Activated CD4-positive, CD25-positive, alpha-beta regulatory T cell treated with anti-CD3 and anti-CD28 coated beads, Interleukin-2, amount 50 U/mL, for 24 hours (primary cell): ENCODE data around the gene KCNMB2.
A peak's percentile ranks its signal among the peaks of the same experiment; 100 is the strongest.
"Not testable (repeated sequence)": the region's sequence is repeated elsewhere in the genome, so short reads cannot be mapped to it uniquely, and the experiment has no call there.

Source experiments
- ATAC-seq, 2 donors: fragments of 150-1000 bp; cut with Tn5 transposase; one replicate each; pipeline ENCODE4 v1.10.0; 2021; ENCODE audit warnings: mild to moderate bottlenecking in 1 of 2, moderate library complexity in 1 of 2

The KCNMB2 gene

DNA sequence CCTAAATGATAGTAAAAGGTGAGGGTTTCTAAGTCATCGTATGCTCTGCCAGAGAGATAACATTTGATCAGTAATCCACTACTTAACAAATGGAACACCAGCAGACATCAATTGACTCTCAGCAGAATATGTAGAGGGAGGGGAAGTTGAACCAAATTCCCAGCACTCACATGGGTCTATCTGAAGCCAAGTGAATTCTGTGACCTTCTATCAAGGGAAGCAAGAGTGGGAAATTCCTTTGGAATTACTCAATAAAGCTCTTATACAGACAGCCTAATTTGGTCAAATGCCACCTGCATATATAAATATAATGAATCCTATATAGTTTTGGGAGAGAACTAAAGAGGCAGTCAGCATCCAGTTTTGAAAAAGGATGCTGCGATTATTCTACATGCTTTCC, 15.8 kb upstream of the KCNMB2 start:
- no peak for ATAC-seq

DNA sequence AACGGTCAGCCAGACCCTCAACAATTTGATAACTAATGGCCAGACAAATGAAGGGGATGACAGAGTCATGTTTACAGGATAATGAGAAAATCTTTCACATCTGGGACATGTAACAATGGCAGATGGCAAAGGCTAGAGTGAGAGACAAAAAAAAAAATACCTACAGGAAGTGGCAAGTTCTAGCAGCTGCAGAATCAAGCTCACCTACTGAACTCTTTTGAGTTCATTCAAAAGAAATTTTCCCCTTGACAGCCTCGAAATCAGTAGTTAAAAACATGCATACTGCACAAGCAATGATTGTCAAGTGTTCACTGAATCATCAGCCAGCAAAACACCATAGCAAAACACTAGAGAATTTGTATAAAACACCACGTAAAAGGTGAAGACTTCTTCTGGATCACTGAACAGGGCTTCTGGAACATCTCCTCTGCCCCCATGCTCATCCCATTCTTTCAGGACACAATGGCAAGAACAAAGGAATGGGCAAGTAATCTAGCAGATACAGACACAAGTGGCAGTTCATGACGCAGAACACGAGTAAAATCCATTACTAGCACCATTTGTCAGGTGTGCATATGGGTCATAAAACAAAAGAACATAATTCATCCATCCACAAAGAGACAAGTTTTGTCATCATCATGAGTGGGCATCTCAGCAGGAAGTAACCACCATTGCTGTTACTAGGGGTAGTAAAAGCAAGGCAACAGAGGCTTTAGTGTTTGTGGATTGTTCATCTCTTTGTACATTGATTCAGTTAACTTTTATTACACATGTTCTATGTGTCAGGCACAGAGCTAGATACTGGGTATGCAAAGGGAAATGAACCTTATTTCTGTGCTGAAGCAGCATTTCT, 13.8 kb upstream of the KCNMB2 start:
- no peak for ATAC-seq

DNA sequence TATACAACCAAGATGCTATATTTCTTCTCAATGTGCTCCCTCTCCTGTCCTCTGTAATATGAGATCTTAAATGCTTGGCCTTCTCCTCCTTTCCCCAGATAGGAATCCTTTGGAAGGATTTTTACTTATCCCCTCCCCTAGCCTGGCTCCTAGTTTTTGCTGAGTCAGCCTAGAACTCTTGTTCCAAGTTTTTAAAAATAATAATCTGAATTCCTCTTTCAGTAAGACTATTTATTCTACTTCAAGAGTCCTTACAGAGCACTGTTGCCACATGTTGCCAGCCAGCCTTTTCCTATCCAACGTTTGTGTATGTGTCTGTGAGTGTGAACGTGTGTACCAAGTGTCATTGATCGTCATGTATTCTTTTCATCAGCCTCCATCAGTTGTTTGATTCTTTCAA, 11.0 kb upstream of the KCNMB2 start:
- ATAC-seq: no peak

GRCh38 chr3:178526291-178526690, 9.9 kb upstream of the KCNMB2 start:
- ATAC-seq: no peak

DNA sequence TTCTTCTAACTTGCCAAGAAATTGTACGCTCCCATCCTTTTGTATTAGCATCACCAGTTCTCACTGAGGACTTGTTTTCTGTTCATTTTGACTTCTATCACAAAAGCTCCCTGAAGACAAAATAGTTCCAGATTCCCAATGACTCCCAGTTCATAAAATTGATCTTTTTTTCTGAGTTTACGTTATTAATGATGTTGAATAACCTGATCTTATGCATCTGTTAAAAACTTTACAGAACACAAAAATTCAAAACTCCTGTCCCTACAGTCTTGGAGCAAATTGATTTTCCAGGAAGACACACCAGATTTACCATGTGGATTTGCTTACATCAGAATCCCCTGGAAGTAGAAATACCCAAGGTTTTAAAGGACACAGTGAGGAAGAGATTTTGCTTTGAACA, 8.3 kb upstream of the KCNMB2 start:
- no peak for ATAC-seq

GRCh38 chr3:178529606-178530225, 6.5 kb upstream of the KCNMB2 start:
- ATAC-seq: no peak

GRCh38 chr3:178532476-178532875, 3.8 kb upstream of the KCNMB2 start:
- ATAC-seq: peak in 1 of 2 donors; percentile 17

- no peak for ATAC-seq
These were observed 978 bp downstream of the KCNMB2 start for GRCh38 chr3:178537122-178537705.

DNA sequence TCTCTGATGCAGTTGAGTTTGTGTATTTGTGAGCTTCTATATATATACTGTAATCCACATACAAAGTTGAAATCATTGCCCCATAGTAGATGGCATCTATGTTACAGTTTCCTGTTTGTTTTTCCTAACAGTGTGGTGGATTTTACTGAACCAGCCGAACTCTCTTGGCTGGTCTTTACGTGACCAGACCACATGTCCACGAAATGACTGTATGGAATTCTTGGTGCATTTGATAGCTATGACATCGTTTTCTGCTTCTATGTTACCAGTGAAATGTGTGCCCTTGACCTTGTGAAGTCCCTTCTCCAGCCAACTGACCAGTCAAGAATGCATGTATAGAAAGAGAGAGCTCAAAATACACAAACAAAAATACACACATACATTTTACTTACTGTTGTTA, 1.8 kb downstream of the KCNMB2 start:
- ATAC-seq: no peak

DNA sequence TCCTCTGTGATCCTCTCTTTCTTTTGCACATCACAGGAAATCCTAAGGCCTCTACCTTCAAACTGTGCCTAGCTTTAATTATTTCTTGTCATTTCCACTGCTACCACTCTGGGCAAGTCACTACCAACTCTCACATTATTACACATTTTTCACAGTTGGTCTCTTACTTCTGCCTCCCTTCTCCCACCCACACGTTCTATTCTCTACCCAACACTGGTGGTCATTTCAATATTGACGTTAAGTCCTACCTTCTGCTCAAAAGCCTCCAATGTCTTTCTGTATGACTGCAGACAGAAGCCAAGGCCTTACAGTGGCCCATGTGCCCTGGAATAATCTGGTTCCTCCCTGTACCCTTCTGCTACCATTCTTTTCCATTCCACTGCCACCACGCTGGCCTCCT, 3.9 kb downstream of the KCNMB2 start:
- no peak for ATAC-seq

GRCh38 chr3:178545337-178545736, 9.1 kb downstream of the KCNMB2 start:
- ATAC-seq: no peak

- ATAC-seq: no peak
These were observed 9.8 kb downstream of the KCNMB2 start for GRCh38 chr3:178546079-178546478.

- not testable (repeated sequence) for ATAC-seq
These were observed 13.2 kb downstream of the KCNMB2 start for GRCh38 chr3:178549426-178549825.

GRCh38 chr3:178551916-178552321, 15.7 kb downstream of the KCNMB2 start:
- ATAC-seq: no peak

GRCh38 chr3:178558637-178559036, 22.4 kb downstream of the KCNMB2 start:
- no peak for ATAC-seq

- no peak for ATAC-seq
These were observed 24.5 kb downstream of the KCNMB2 start for GRCh38 chr3:178560759-178561158.

DNA sequence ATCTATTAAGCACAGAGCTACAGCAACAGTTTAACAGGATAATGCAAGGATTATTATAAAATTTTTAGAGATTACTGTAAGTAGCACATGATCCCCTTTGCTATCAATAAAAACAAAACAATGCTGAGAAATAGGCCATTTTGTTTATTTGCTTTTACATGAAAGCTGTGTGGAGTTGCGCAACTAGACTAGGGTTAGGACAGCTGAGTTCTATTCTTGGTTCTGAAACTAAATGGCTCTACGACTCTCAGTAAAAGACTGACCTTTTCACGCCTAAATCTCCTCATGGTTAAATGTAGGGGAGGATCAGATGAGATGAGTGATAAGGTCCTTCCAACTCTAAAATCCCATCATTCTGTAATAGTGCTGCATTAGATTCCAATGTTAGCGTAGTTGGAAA, 25.0 kb downstream of the KCNMB2 start:
- no peak for ATAC-seq

GRCh38 chr3:178562143-178562946, 26.1 kb downstream of the KCNMB2 start:
- ATAC-seq: no peak

DNA sequence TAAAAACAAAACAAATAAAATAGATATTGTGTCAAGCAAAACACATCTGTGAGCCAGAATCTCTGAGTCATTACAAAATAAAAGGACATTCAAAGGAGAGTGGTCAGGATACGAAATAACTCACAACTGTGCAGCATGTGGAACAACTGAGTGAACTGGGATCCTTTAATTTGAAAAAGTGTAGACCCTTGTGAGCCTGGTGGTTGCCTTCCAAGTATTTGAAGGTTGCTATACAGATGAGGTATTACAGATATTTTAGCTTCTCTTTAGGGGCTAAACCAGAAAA, 26.7 kb downstream of the KCNMB2 start:
- no peak for ATAC-seq

GRCh38 chr3:178567611-178568010, 31.4 kb downstream of the KCNMB2 start:
- ATAC-seq: no peak

DNA sequence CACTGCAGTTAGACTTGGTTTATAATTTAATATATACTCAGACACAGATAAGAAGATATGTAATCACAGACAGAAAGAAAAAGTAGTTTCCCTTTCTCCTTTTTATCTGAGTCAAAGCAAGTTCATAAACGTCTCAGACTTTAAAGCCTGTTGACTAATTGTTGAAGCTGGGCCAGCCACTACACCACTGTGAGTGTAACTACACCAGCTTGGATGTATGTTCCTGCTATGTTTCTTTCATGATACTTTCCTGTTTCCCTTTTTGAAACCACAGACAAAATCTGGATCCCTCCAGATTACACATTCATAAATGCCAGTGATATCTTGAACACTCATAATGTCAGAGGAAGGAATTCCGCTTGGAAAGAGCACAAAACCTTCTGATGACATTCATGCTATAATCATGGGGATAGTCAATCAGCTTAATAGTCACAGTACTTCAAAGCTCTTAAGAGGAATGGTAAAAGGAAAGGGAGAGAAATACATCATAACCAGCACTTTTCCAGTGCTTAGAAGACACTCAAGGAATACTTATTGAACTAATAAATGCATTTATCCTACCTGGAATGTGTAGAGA, 32.0 kb downstream of the KCNMB2 start:
- no peak for ATAC-seq

DNA sequence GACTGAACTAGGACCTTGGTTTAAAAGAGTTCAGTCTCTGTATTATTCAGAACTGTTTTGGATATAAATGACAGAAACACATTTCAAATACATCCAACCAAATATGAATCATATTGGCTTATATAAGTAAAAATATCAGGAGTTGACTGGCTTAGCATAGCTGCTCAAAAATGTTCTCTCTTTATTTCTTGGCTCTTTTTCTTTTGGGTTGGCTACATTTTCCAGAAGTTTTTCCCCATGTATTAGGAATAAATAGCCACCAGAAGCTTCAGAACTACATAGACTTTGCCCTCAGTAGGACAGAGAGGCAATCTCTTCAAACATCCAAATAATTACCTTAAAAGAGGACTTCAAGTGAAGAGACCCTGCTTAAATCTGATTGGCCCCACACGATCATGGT, 32.7 kb downstream of the KCNMB2 start:
- no peak for ATAC-seq

DNA sequence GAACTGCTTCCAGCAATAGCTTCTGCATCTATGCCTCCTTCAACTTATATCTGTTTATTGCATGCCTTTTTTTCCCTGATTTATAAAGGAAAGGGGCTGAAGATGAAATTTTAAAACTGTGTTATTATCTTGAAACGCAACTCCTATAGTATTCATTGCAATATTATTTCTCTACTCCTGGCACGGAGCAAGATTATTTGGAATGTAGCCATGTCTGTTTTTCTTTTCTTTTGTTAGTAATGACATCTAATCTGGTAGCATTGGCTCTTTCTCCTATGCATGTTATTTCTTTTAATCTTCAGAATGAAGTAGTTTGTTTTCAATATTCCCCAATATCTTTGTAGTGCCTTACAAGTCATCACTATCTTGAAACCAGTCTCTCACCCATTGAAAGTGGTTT, 33.6 kb downstream of the KCNMB2 start:
- no peak for ATAC-seq
